SK-N-SH treated with all-trans-retinoic acid at 6 μM for 48 hours (cell line): Measurements from ENCODE around the gene FHIT.
"Not testable (repeated sequence)": the region's sequence is repeated elsewhere in the genome, so short reads cannot be mapped to it uniquely, and the experiment has no call there.

Experiments
- ATAC-seq: fragments of 200-7000 bp; cut with Tn5 transposase; 3 replicates; pipeline ENCODE4 v1.9.1; 2020; ENCODE audit warnings: mild to moderate bottlenecking, moderate library complexity
- BACH2 ChIP-seq: fragments of 250-450 bp; sonication (Bioruptor Pico); IDR thresholded peaks from 2 replicates; pipeline ENCODE4 v1.9.0; 2021; ENCODE audit warnings: mild to moderate bottlenecking, borderline replicate concordance
- CSDC2 ChIP-seq: fragments of 250-450 bp; sonication (Bioruptor Pico); IDR thresholded peaks from 2 replicates; pipeline ENCODE4 v1.5.0; 2020; ENCODE audit warnings: mild to moderate bottlenecking, moderate library complexity
- ESRRG ChIP-seq: fragments of 250-450 bp; sonication (Bioruptor Pico); IDR thresholded peaks from 2 replicates; pipeline ENCODE4 v1.6.1; 2021; ENCODE audit warnings: mild to moderate bottlenecking
- ISL1 ChIP-seq: fragments of 250-450 bp; sonication (Bioruptor Pico); IDR thresholded peaks from 2 replicates; pipeline ENCODE4 v2.1.2; 2022; ENCODE audit warnings: mild to moderate bottlenecking, moderate library complexity
- OSR1 ChIP-seq: fragments of 250-450 bp; sonication (Bioruptor Pico); IDR thresholded peaks from 2 replicates; pipeline ENCODE4 v1.8.0; 2022; ENCODE audit warnings: moderate library complexity, mild to moderate bottlenecking, inconsistent platforms
- PPARA ChIP-seq: fragments of 250-450 bp; sonication (Bioruptor Pico); IDR thresholded peaks from 2 replicates; pipeline ENCODE4 v1.5.0; 2020; ENCODE audit warnings: mild to moderate bottlenecking, borderline replicate concordance
- SNAI2 ChIP-seq: fragments of 250-450 bp; sonication (Bioruptor Pico); IDR thresholded peaks from 2 replicates; pipeline ENCODE4 v1.5.0; 2020; ENCODE audit warnings: mild to moderate bottlenecking, moderate library complexity
- TCF4 ChIP-seq: fragments of 250-450 bp; sonication (Bioruptor Pico); IDR thresholded peaks from 2 replicates; pipeline ENCODE4 v1.8.0; 2021; ENCODE audit warnings: mild to moderate bottlenecking, moderate library complexity, borderline replicate concordance
- TOX ChIP-seq: fragments of 250-450 bp; sonication (Bioruptor Pico); IDR thresholded peaks from 2 replicates; pipeline ENCODE4 v1.8.0; 2021; ENCODE audit warnings: mild to moderate bottlenecking, moderate library complexity, borderline replicate concordance
- ZC3H10 ChIP-seq: fragments of 250-450 bp; sonication (Bioruptor Pico); IDR thresholded peaks from 2 replicates; pipeline ENCODE4 v1.5.1; 2021; ENCODE audit warnings: mild to moderate bottlenecking, moderate library complexity
- ZFP3 ChIP-seq: fragments of 250-450 bp; sonication (Bioruptor Pico); IDR thresholded peaks from 2 replicates; pipeline ENCODE4 v1.5.0; 2020; ENCODE audit warnings: mild to moderate bottlenecking, moderate library complexity
- ZFP30 ChIP-seq: fragments of 450-650 bp; formaldehyde crosslinking; IDR thresholded peaks from 2 replicates; pipeline ENCODE4 v1.5.0; 2022; ENCODE audit warnings: mild to moderate bottlenecking, moderate library complexity
- ZNF565 ChIP-seq: fragments of 450-650 bp; formaldehyde crosslinking; conservative IDR thresholded peaks from 2 replicates; pipeline ENCODE4 v1.5.0; 2020; ENCODE audit warnings: low read depth, mild to moderate bottlenecking, moderate library complexity
- ZNF70 ChIP-seq: fragments of 450-650 bp; formaldehyde crosslinking; IDR thresholded peaks from 2 replicates; pipeline ENCODE4 v1.5.0; 2020; ENCODE audit warnings: mild to moderate bottlenecking, moderate library complexity
- ZNF8 ChIP-seq: fragments of 450-650 bp; formaldehyde crosslinking; IDR thresholded peaks from 2 replicates; pipeline ENCODE4 v1.5.0; 2020; ENCODE audit warnings: mild to moderate bottlenecking, moderate library complexity
- TF ChIP-seq, protein P1 (sequence below): fragments of 250-450 bp; sonication (Bioruptor Pico); IDR thresholded peaks from 2 replicates; pipeline ENCODE4 v1.5.1; 2020; ENCODE audit warnings: low read depth, mild to moderate bottlenecking, moderate library complexity
- TF ChIP-seq, protein P2 (sequence below): fragments of 250-450 bp; sonication (Bioruptor Pico); IDR thresholded peaks from 2 replicates; pipeline ENCODE4 v1.8.0; 2021; ENCODE audit warnings: low read depth, mild to moderate bottlenecking, moderate library complexity, borderline replicate concordance
- TF ChIP-seq, protein P3 (sequence below): fragments of 250-450 bp; sonication (Bioruptor Pico); IDR thresholded peaks from 2 replicates; pipeline ENCODE4 v1.5.0; 2020; ENCODE audit warnings: mild to moderate bottlenecking, moderate library complexity
- TF ChIP-seq, protein P4 (sequence below): fragments of 250-450 bp; sonication (Bioruptor Pico); IDR thresholded peaks from 2 replicates; pipeline ENCODE4 v1.8.0; 2020; ENCODE audit warnings: mild to moderate bottlenecking, moderate library complexity, borderline replicate concordance
- TF ChIP-seq, protein P5 (sequence below): fragments of 250-450 bp; sonication (Bioruptor Pico); IDR thresholded peaks from 2 replicates; pipeline ENCODE4 v1.5.1; 2021; ENCODE audit warnings: mild to moderate bottlenecking, moderate library complexity

FHIT gene

DNA sequence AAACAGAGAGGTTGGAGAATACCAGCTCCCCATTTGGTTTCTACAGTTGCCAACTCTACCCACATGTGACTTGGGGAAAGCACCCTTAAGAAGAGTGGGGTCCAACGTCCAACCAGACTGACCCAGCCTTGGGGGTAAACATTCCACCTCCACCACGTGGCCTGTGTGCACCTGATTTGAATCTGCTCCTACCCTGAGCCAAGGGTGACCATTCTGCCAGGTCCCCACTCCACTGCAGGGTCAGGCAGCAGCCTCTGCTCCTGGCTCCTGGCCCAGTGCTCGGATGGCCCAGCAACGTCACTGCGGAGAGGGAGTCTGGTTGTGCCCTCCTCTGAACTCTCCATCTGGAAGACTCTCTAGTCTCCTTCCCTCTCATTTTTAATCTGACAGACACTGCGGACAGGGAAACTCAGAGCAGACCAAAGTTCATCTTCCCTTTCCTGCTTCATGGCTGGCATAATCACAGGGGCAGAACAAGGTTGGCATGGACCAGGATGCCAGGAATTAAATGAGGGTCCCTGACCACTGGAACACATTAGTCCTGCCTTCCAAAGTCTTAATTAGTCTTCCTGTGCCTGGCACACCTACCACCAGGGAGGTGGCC lies 29.4 kb downstream of the FHIT start:
- TF ChIP-seq BACH2 (CRISPR knock-in tag) (no peak), ESRRG (CRISPR knock-in tag) (no peak), ZC3H10 (CRISPR knock-in tag) (no peak), TOX (CRISPR knock-in tag) (no peak)
- TF ChIP-seq, protein P1, sequence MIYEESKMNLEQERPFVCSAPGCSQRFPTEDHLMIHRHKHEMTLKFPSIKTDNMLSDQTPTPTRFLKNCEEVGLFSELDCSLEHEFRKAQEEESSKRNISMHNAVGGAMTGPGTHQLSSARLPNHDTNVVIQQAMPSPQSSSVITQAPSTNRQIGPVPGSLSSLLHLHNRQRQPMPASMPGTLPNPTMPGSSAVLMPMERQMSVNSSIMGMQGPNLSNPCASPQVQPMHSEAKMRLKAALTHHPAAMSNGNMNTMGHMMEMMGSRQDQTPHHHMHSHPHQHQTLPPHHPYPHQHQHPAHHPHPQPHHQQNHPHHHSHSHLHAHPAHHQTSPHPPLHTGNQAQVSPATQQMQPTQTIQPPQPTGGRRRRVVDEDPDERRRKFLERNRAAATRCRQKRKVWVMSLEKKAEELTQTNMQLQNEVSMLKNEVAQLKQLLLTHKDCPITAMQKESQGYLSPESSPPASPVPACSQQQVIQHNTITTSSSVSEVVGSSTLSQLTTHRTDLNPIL (CRISPR knock-in tag) = no peak
- TF ChIP-seq, protein P2, sequence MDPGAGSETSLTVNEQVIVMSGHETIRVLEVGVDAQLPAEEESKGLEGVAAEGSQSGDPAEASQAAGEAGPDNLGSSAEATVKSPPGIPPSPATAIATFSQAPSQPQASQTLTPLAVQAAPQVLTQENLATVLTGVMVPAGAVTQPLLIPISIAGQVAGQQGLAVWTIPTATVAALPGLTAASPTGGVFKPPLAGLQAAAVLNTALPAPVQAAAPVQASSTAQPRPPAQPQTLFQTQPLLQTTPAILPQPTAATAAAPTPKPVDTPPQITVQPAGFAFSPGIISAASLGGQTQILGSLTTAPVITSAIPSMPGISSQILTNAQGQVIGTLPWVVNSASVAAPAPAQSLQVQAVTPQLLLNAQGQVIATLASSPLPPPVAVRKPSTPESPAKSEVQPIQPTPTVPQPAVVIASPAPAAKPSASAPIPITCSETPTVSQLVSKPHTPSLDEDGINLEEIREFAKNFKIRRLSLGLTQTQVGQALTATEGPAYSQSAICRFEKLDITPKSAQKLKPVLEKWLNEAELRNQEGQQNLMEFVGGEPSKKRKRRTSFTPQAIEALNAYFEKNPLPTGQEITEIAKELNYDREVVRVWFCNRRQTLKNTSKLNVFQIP (CRISPR knock-in tag) = no peak
- no peak for ATAC-seq

DNA sequence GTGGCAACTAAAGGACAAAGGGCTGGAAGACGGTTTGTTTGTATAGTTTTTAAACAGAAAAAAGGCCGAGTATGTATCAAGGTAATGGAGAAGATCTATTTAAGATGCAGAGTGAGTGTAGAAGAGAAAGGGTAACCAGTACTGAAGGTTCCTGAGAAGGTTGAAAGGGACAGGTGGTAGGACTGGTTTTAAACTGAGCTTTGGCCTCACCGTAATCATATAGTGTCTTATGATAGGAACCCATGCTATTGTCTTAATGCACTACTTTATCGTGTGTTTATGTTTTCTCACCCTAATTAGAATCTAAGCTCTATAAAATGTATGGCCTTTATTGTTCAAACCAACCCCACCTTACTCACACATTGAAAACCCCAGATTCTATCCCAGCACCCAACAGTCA lies 32.7 kb downstream of the FHIT start:
- no peak for TF ChIP-seq OSR1
- no peak for TF ChIP-seq ZNF8
- no peak for TF ChIP-seq PPARA (CRISPR knock-in tag)
- ATAC-seq = no peak

DNA sequence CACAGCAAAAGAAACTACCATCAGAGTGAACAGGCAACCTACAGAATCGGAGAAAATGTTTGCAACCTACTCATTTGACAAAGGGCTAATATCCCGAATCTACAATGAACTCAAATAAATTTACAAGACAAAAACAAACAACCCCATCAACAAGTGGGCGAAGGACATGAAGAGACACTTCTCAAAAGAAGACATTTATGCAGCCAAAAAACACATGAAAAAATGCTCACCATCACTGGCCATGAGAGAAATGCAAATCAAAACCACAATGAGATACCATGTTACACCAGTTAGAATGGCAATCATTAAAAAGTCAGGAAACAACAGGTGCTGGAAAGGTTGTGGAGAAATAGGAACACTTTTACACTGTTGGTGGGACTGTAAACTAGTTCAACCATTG lies 35.1 kb downstream of the FHIT start:
- not testable (repeated sequence) for ATAC-seq

DNA sequence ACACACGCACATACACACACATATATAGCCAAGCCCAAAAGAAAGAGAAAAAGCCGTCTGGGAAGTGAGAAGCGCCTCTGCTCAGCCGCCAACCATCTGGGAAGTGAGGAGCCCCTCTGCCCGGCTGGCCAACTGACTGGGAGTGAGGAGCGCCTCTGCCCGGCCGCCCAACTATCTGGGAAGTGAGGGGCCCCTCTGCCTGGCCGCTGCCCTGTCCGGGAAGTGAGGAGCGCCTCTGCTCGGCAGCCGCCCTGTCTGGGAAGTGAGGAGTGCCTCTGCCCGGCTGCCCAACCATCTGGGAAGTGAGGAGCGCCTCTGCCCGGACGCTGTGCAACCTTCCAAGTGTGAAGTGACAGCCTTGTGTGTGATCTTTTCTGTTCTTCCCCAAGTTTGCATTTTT lies 49.2 kb downstream of the FHIT start:
- no peak for ATAC-seq
- TF ChIP-seq ZC3H10 (CRISPR knock-in tag) = no peak
- no peak for TF ChIP-seq ZFP3 (CRISPR knock-in tag)
- no peak for TF ChIP-seq SNAI2 (CRISPR knock-in tag)
- no peak for TF ChIP-seq ISL1 (CRISPR knock-in tag)

DNA sequence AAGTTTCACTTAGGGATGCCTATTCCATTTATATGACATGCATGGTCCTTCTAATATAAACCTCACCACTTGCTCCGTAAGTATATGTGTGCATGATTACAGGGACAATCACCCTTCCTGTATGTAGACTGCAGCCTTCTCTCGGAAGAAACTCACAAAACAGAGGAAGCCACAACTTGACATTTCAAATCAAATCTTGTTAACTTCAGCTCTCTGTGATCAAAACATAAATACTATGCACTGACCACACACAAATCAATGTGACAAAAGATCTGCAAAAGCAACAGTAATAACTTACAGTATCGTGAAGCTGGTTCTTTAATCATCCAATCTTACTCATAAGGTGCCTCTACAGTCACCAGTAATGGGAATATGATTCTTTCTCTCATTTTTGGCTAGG lies 50.2 kb downstream of the FHIT start:
- TF ChIP-seq, protein P1 (CRISPR knock-in tag) = no peak
- TF ChIP-seq, protein P3, sequence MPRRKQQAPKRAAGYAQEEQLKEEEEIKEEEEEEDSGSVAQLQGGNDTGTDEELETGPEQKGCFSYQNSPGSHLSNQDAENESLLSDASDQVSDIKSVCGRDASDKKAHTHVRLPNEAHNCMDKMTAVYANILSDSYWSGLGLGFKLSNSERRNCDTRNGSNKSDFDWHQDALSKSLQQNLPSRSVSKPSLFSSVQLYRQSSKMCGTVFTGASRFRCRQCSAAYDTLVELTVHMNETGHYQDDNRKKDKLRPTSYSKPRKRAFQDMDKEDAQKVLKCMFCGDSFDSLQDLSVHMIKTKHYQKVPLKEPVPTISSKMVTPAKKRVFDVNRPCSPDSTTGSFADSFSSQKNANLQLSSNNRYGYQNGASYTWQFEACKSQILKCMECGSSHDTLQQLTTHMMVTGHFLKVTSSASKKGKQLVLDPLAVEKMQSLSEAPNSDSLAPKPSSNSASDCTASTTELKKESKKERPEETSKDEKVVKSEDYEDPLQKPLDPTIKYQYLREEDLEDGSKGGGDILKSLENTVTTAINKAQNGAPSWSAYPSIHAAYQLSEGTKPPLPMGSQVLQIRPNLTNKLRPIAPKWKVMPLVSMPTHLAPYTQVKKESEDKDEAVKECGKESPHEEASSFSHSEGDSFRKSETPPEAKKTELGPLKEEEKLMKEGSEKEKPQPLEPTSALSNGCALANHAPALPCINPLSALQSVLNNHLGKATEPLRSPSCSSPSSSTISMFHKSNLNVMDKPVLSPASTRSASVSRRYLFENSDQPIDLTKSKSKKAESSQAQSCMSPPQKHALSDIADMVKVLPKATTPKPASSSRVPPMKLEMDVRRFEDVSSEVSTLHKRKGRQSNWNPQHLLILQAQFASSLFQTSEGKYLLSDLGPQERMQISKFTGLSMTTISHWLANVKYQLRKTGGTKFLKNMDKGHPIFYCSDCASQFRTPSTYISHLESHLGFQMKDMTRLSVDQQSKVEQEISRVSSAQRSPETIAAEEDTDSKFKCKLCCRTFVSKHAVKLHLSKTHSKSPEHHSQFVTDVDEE (CRISPR knock-in tag) = no peak
- TF ChIP-seq ZNF70 (CRISPR knock-in tag) (no peak), ZFP3 (CRISPR knock-in tag) (no peak), ZFP30 (CRISPR knock-in tag) (no peak), ISL1 (CRISPR knock-in tag) (no peak), TCF4 (CRISPR knock-in tag) (no peak), BACH2 (CRISPR knock-in tag) (no peak), ZNF8 (no peak), CSDC2 (CRISPR knock-in tag) (no peak), SNAI2 (CRISPR knock-in tag) (no peak), ZNF565 (no peak), ESRRG (CRISPR knock-in tag) (no peak), ZC3H10 (CRISPR knock-in tag) (no peak), TOX (CRISPR knock-in tag) (no peak)
- TF ChIP-seq, protein P4, sequence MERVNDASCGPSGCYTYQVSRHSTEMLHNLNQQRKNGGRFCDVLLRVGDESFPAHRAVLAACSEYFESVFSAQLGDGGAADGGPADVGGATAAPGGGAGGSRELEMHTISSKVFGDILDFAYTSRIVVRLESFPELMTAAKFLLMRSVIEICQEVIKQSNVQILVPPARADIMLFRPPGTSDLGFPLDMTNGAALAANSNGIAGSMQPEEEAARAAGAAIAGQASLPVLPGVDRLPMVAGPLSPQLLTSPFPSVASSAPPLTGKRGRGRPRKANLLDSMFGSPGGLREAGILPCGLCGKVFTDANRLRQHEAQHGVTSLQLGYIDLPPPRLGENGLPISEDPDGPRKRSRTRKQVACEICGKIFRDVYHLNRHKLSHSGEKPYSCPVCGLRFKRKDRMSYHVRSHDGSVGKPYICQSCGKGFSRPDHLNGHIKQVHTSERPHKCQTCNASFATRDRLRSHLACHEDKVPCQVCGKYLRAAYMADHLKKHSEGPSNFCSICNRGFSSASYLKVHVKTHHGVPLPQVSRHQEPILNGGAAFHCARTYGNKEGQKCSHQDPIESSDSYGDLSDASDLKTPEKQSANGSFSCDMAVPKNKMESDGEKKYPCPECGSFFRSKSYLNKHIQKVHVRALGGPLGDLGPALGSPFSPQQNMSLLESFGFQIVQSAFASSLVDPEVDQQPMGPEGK (CRISPR knock-in tag) = no peak
- TF ChIP-seq, protein P2 (CRISPR knock-in tag) = no peak
- TF ChIP-seq, protein P5, sequence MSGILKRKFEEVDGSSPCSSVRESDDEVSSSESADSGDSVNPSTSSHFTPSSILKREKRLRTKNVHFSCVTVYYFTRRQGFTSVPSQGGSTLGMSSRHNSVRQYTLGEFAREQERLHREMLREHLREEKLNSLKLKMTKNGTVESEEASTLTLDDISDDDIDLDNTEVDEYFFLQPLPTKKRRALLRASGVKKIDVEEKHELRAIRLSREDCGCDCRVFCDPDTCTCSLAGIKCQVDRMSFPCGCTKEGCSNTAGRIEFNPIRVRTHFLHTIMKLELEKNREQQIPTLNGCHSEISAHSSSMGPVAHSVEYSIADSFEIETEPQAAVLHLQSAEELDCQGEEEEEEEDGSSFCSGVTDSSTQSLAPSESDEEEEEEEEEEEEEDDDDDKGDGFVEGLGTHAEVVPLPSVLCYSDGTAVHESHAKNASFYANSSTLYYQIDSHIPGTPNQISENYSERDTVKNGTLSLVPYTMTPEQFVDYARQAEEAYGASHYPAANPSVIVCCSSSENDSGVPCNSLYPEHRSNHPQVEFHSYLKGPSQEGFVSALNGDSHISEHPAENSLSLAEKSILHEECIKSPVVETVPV (CRISPR knock-in tag) = no peak
- ATAC-seq = no peak
